Activated naive CD4-positive, alpha-beta T cell treated with Interleukin-2 at 50 U/mL for 16 hours (primary cell): ENCODE data around the gene PAK6.

ENCODE experiments used
- DNase-seq: peaks from one replicate; pipeline ENCODE4 v3.0.0-alpha.2; 2020

Gene PAK6

GRCh38 chr15:40241269-40242212 is 2.7 kb downstream of the PAK6 start:
- no peak for DNase-seq

GRCh38 chr15:40242213-40242599 is 3.3 kb downstream of the PAK6 start:
- DNase-seq = no peak

- DNase-seq = no peak
Observed at GRCh38 chr15:40242601-40243000, 3.7 kb downstream of the PAK6 start.

- no peak for DNase-seq
Observed at GRCh38 chr15:40243126-40243810, 4.4 kb downstream of the PAK6 start.

- no peak for DNase-seq
Observed at GRCh38 chr15:40244961-40245523, 6.2 kb downstream of the PAK6 start.

GRCh38 chr15:40245666-40246450 is 7.0 kb downstream of the PAK6 start:
- no peak for DNase-seq

GRCh38 chr15:40246496-40247280 is 7.8 kb downstream of the PAK6 start:
- DNase-seq = no peak

GRCh38 chr15:40247406-40247971 is 8.6 kb downstream of the PAK6 start:
- no peak for DNase-seq

GRCh38 chr15:40248006-40248783 is 9.3 kb downstream of the PAK6 start:
- DNase-seq = no peak

- DNase-seq = no peak
Observed at GRCh38 chr15:40249477-40250303, 10.8 kb downstream of the PAK6 start.

GRCh38 chr15:40250304-40250656 is 11.4 kb downstream of the PAK6 start:
- no peak for DNase-seq

GRCh38 chr15:40250771-40251483 is 12.1 kb downstream of the PAK6 start:
- DNase-seq = no peak

GRCh38 chr15:40251486-40252140 is 12.8 kb downstream of the PAK6 start:
- DNase-seq = no peak

GRCh38 chr15:40252141-40252437 is 13.2 kb downstream of the PAK6 start:
- DNase-seq = no peak

GRCh38 chr15:40252438-40253166 is 13.7 kb downstream of the PAK6 start:
- peak; percentile 8 for DNase-seq

GRCh38 chr15:40253167-40253790 is 14.4 kb downstream of the PAK6 start:
- DNase-seq = no peak

- DNase-seq = no peak
Observed at GRCh38 chr15:40254452-40254851, 15.6 kb downstream of the PAK6 start.

- DNase-seq = no peak
Observed at GRCh38 chr15:40255033-40255432, 16.2 kb downstream of the PAK6 start.
